ENCODE data around the gene FOSB. TPM values are rescaled to one million over a fixed set of nuclear protein-coding genes. Genes with fewer than 3 reads are reported as not detected.
A peak's percentile ranks its signal among the peaks of the same experiment; 100 is the strongest.

The FOSB gene
- total RNA-seq, 2 experiments from 2014 or later, result 7.3 to 7.7 TPM

DNA sequence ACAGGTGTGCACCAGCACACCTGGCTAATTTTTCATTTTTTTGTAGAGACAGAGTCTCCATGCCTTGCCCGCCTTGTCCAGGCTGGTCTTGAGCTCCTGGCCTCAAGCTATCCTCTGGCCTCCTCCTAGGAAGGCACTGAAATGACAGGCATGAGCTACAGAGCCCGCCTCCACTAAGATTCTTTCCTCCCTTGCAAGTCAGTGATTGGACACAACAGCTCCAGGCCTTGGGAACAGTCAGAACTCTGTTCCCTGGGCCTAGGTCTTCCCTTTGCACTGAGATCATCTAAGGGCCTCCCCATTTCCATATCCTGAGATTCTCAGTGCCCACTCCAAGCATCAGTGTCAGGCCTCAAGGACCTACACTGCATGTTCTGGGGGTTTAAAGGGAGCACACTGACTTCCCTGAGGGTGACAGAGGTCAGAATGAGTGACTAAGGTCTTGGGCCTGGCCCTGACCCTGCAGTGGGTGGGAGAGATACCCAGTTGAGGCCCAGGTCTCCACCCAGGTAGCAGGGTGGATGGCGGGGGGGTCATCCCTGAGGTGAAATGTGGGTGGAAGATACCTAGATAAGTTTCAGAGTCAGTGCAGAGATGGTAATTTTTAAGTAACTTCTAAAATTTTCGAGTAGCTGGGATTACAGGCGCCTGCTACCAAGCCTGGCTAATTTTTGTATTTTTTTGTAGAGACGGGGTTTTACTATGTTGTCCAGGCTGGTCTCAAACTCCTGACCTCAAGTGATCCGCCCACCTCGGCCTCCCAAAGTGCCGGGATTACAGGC is 26.7 kb upstream of the FOSB start:
- DNase-seq (peak; percentile 16), ATAC-seq (no peak)
- Mint-ChIP-seq H3K27ac (peak overlapping the region; percentile 63), H3K9me3 (ENCODE audit: low read depth) (no peaks in the 10 kb centered on the region), H3K4me3 (peak overlapping the region; percentile 56), H3K27me3 (no peaks in the 10 kb centered on the region), H3K36me3 (ENCODE audit: low read depth) (no peaks in the 10 kb centered on the region), H3K4me1 (peaks cover 39% of the 10 kb centered on the region)
- POLR2A ChIA-PET, result interaction anchor here (2.9 kb wide), 1 partner anchor 27 kb away, joined by 20 read pairs; the partner anchor contains the start of gene FOSB
- CTCF ChIA-PET, result interaction anchor here (0.6 to 6.8 kb wide), 10 partner anchors 10 to 262 kb away, joined by 3 to 158 read pairs (median 3); partner anchors contain the start of gene FOSB
- intact Hi-C loops (cut with DNase I, micrococcal nuclease), result loop anchor here in 1 of 2 experiments (5.0 kb wide), 2 partner anchors 121 to 351 kb away; partner anchors contain the start of gene DMWD

DNA sequence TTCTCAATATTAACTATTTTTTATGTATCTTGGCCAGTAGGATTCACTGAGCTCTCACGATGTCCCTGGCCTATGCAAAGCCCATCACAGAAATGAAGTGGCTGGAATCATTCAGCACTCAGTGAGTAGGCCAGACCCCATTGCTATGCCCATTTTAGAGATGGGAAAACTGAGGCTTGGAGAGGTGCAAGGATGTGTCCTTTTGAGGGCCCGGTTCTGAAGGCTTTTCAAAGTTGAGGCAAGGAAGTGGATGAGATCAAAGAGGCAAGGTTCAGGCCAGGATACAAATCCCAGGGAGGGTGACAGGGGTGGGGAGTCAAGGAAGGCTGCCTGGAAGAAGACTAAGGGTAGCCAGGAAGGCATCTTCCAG is 25.4 kb upstream of the FOSB start:
- Mint-ChIP-seq H3K27ac (no peak overlapping the region), H3K36me3 (ENCODE audit: low read depth) (no peaks in the 10 kb centered on the region), H3K9me3 (ENCODE audit: low read depth) (no peaks in the 10 kb centered on the region), H3K4me1 (peaks cover 44% of the 10 kb centered on the region), H3K27me3 (no peaks in the 10 kb centered on the region), H3K4me3 (peak overlapping the region; percentile 74)
- DNase-seq, result no peak
- intact Hi-C loops (cut with DNase I, micrococcal nuclease), result loop anchor here (2.0 to 5.0 kb wide), 3 partner anchors 36 to 350 kb away; partner anchors contain the start of genes DMWD (in 1 of the 2) and POLR1G (in 1 of the 2)
- CTCF ChIA-PET, result interaction anchor here (0.7 to 0.8 kb wide), 2 partner anchors 10 to 36 kb away, joined by 3 read pairs; no protein-coding TSS in a partner anchor
- POLR2A ChIA-PET, result no interaction called here
- no peak for ATAC-seq

DNA sequence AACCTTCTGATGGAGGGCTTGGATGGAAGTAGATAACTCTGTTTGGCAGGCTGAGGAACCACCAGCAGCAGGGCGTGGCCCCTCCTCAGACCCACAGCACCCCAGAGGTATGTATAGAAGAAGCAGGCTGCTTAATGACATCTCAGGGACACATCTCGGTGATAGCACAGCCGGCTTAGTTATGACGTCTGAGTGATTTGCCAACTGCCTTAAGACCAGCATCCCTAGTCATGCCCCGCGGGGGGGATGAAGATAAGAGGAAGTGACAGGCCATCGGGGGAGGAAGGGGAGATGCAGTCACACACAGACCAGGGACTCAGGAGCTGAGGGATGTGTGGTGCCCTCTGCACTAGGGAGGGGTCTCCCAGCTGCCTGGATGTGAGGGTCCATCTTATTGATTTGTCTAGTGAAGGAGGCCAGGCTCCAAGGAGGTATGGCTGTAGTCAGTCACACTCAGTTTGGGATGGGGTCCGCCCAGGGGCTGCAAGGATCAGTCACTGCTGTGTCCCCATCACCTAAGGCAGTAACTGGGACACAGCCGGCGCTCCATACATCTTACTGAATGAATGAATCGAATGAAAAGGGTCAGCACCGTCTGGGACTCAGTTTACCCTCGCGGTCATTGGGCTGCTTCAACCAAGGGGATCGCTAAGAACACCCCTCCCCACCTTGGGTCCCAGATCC is 24.9 kb upstream of the FOSB start:
- Mint-ChIP-seq H3K9me3 (ENCODE audit: low read depth) (no peaks in the 10 kb centered on the region), H3K36me3 (ENCODE audit: low read depth) (no peaks in the 10 kb centered on the region), H3K27me3 (no peaks in the 10 kb centered on the region), H3K4me3 (peak overlapping the region; percentile 74), H3K4me1 (peaks cover 44% of the 10 kb centered on the region), H3K27ac (peak overlapping the region; percentile 14)
- POLR2A ChIA-PET, result no interaction called here
- intact Hi-C loops (cut with DNase I, micrococcal nuclease), result loop anchor here (2.0 to 5.0 kb wide), 3 partner anchors 36 to 349 kb away; partner anchors contain the start of genes DMWD (in 1 of the 2) and POLR1G (in 1 of the 2)
- CTCF ChIA-PET, result interaction anchor here (0.8 kb wide), 1 partner anchor 10 kb away, joined by 3 read pairs; no protein-coding TSS in a partner anchor
- peak; percentile 22 for ATAC-seq
- peak; percentile 68 for DNase-seq

DNA sequence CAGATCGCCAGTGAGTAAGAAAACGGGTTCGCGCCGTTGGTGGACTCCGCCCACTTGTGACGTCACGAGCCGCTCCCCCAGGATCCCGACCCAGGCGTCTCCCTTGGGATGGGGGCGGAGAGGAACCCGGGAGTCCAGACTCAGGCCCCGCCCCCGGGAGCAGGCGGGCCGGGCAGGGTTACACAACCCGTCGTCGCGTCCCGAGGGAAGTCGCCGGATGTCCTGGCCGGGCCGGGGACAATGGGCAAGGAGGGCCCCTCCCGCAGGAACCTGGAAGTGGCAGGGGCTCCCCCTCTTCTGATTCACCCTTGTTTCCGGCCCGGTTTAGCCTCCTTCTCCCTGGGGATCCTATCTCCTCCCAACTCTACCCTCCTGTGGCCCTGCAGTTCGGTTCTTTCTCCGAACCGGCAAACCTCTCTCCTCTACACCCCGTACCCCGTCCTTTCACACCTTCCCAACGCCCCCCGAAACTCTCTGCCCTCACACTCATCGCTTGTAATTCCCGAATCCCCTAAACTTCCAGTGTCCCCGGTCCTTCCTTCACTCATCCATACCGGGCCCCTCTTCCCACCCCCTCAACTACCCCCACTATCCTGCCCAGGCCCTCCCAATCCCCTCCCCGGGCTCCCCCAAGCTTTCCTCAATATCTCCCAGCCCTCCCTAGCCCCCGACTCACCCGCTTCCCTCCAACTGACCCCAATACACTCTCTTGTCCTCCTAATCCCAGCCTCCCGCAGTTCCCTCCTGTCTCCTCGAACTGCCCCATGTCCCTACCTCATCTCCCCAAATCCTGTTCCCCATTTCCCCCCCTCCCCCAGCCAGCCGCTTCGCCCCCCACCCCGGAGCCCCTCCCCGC is 24.1 kb upstream of the FOSB start:
- ATAC-seq (peak; percentile 46), DNase-seq (peak; percentile 79)
- H3K27ac Mint-ChIP-seq, result peak overlapping the region; percentile 83
- peak overlapping the region; percentile 74 for H3K4me3 Mint-ChIP-seq
- intact Hi-C loops (cut with DNase I, micrococcal nuclease), result loop anchor here (1.0 to 5.0 kb wide), 4 partner anchors 24 to 349 kb away; partner anchors contain the start of genes DMWD (in 1 of the 2), FOSB (in 1 of the 2) and POLR1G (in 1 of the 2)
- no peaks in the 10 kb centered on the region for H3K27me3 Mint-ChIP-seq
- ChIA-PET POLR2A (no interaction called here), CTCF (no interaction called here)
- no peaks in the 10 kb centered on the region for H3K36me3 Mint-ChIP-seq (ENCODE audit: low read depth)
- peaks cover 47% of the 10 kb centered on the region for H3K4me1 Mint-ChIP-seq
- no peaks in the 10 kb centered on the region for H3K9me3 Mint-ChIP-seq (ENCODE audit: low read depth)

DNA sequence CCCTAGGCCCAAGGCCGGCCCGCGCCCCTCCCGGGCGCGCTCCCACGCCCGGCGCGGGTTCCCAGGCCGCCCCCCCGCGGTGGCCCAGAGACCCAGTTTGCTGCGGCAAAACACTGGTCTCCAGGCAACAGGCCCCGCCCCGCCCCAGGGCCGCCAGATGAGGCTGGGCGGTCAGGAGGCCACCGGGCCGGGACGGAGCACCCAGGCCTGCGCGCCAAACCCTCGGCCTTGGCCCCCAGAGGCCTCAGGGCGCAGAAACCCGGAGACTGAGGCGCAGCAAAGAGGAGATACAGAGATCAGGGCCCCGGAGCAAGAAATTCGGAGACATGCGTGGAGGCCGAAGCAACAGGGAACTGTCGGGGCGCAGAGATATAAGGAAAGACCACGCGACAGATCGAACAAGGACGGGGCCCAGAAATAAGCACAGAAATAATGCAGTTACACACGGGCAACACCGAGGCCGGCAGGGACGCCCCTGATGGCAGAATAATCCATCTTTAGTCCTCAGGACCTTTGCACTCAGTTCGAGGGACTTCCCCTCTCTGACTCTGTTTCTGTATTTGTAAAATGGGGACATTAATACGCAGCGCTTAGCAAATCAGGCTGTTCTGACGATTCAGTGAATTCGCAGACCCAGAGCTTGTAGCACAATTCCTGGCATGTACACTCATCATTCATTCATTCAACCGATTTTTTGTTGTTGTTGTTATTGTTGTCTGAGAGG is 23.3 kb upstream of the FOSB start:
- POLR2A ChIA-PET, result interaction anchor here (0.7 kb wide), 1 partner anchor 1919 kb away, joined by 5 read pairs; no protein-coding TSS in a partner anchor
- peak; percentile 86 for DNase-seq
- no peaks in the 10 kb centered on the region for H3K27me3 Mint-ChIP-seq
- no peaks in the 10 kb centered on the region for H3K9me3 Mint-ChIP-seq (ENCODE audit: low read depth)
- H3K4me1 Mint-ChIP-seq, result peaks cover 52% of the 10 kb centered on the region
- H3K27ac Mint-ChIP-seq, result no peak overlapping the region
- peak; percentile 31 for ATAC-seq
- intact Hi-C loops (cut with DNase I, micrococcal nuclease), result loop anchor here in 1 of 2 experiments (1.0 to 5.0 kb wide), 3 partner anchors 23 to 348 kb away; partner anchors contain the start of genes DMWD and FOSB
- H3K36me3 Mint-ChIP-seq (ENCODE audit: low read depth), result no peaks in the 10 kb centered on the region
- peak overlapping the region; percentile 74 for H3K4me3 Mint-ChIP-seq
- CTCF ChIA-PET, result interaction anchor here (0.8 to 4.4 kb wide), 4 partner anchors 23 to 114 kb away, joined by 3 to 22 read pairs (median 5); partner anchors contain the start of gene FOSB

- intact Hi-C loops (cut with DNase I, micrococcal nuclease), result no loop called here
- no peaks in the 10 kb centered on the region for H3K9me3 Mint-ChIP-seq (ENCODE audit: low read depth)
These were observed 22.7 kb upstream of the FOSB start for GRCh38 chr19:45445139-45445538.

DNA sequence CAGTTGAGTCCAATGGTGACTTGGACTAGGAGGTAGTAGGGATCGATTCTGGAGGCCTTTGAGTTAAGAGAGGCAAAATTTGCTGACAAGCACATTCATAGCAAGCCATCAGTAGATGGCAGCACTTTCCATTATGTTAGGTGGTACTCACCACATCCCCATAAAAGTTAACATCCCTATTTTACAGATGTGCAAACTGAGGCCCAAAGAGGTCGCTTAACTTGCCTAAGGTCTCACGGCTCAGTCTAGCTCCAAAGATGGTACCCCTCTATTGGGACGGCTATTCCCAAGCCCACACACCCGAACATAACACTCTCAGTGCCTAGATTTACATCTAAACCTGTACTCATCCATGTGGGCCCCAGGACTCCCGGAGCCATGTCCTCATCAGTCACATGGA is 21.5 kb upstream of the FOSB start:
- H3K4me1 Mint-ChIP-seq, result peaks cover 53% of the 10 kb centered on the region
- H3K4me3 Mint-ChIP-seq, result no peak overlapping the region
- H3K27me3 Mint-ChIP-seq, result no peaks in the 10 kb centered on the region
- ChIA-PET POLR2A (no interaction called here), CTCF (interaction anchor here (0.8 to 4.4 kb wide), 4 partner anchors 15 to 264 kb away, joined by 3 to 22 read pairs (median 4); no protein-coding TSS in a partner anchor)
- no peaks in the 10 kb centered on the region for H3K36me3 Mint-ChIP-seq (ENCODE audit: low read depth)
- ATAC-seq (no peak), DNase-seq (peak; percentile 19)
- intact Hi-C loops (cut with DNase I, micrococcal nuclease), result no loop called here
- H3K9me3 Mint-ChIP-seq (ENCODE audit: low read depth), result no peaks in the 10 kb centered on the region
- no peak overlapping the region for H3K27ac Mint-ChIP-seq

More at GRCh38 chr19:45445139-45445538, 22.7 kb upstream of the FOSB start:
- Mint-ChIP-seq H3K4me3 (no peak overlapping the region), H3K36me3 (ENCODE audit: low read depth) (no peaks in the 10 kb centered on the region), H3K27ac (no peak overlapping the region), H3K4me1 (peaks cover 57% of the 10 kb centered on the region), H3K27me3 (no peaks in the 10 kb centered on the region)
- DNase-seq, result no peak
- ATAC-seq, result no peak
- POLR2A ChIA-PET, result interaction anchor here (0.7 to 0.8 kb wide), 2 partner anchors 23 to 1920 kb away, joined by 4 to 5 read pairs; partner anchors contain the start of gene FOSB
- CTCF ChIA-PET, result interaction anchor here (0.5 to 4.4 kb wide), 8 partner anchors 22 to 265 kb away, joined by 3 to 22 read pairs (median 4); partner anchors contain the start of gene FOSB

DNA sequence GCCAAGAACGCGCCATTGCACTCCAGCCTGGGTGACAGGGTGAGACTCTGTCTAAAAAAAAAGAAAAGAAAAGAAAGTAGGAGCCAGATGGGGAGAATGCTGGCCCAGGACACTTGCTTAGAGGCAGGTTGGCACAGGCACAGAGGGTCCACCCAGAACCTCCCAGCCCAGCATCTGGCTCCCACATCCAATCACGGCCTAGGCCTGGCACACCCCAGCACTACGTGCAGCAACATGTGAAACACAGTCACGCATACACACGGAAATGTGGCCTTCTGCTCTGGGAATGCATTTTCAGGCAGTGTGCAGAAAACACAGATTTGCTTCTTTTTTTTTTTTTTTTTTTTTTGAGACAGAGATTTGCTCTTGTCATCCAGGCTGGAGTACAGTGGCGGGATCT is 20.9 kb upstream of the FOSB start:
- Mint-ChIP-seq H3K4me3 (no peak overlapping the region), H3K27me3 (no peaks in the 10 kb centered on the region), H3K27ac (no peak overlapping the region), H3K36me3 (ENCODE audit: low read depth) (no peaks in the 10 kb centered on the region), H3K9me3 (ENCODE audit: low read depth) (no peaks in the 10 kb centered on the region), H3K4me1 (peaks cover 57% of the 10 kb centered on the region)
- intact Hi-C loops (cut with DNase I, micrococcal nuclease), result no loop called here
- ChIA-PET CTCF (interaction anchor here (0.6 to 4.4 kb wide), 4 partner anchors 15 to 512 kb away, joined by 3 to 22 read pairs (median 4); no protein-coding TSS in a partner anchor), POLR2A (no interaction called here)
- ATAC-seq (no peak), DNase-seq (no peak)

DNA sequence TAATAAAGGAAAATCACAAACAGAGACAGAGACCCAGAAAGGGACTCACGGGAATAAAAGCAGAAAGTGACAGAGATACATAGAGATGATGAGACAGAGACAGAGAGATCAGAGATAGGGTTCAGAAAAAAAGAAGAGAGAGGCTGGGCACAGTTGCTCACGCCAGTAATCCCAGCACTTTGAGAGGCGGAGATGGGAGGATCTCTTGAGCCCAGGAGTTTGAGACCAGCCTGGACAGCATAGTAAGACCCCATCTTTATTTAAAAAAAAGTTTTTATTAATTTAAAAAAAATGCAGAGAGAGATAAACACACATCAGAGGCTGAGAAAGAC is 19.4 kb upstream of the FOSB start:
- ATAC-seq (no peak), DNase-seq (no peak)
- CTCF ChIA-PET, result interaction anchor here (2.1 to 4.4 kb wide), 2 partner anchors 9 to 30 kb away, joined by 15 to 22 read pairs; no protein-coding TSS in a partner anchor
- Mint-ChIP-seq H3K27me3 (no peaks in the 10 kb centered on the region), H3K9me3 (ENCODE audit: low read depth) (no peaks in the 10 kb centered on the region), H3K27ac (no peak overlapping the region), H3K36me3 (ENCODE audit: low read depth) (no peaks in the 10 kb centered on the region), H3K4me3 (no peak overlapping the region), H3K4me1 (peaks cover 46% of the 10 kb centered on the region)
- intact Hi-C loops (cut with DNase I, micrococcal nuclease), result no loop called here
- POLR2A ChIA-PET, result no interaction called here

- H3K27ac Mint-ChIP-seq, result peak overlapping the region; percentile 28
- H3K36me3 Mint-ChIP-seq (ENCODE audit: low read depth), result no peaks in the 10 kb centered on the region
- peak overlapping the region; percentile 95 for H3K4me3 Mint-ChIP-seq
- DNase-seq, result no peak
- no peaks in the 10 kb centered on the region for H3K9me3 Mint-ChIP-seq (ENCODE audit: low read depth)
- ChIA-PET CTCF (interaction anchor here (1.8 to 2.1 kb wide), 2 partner anchors 9 to 30 kb away, joined by 5 to 15 read pairs; no protein-coding TSS in a partner anchor), POLR2A (interaction anchor here (0.8 kb wide), 1 partner anchor 20 kb away, joined by 3 read pairs; no protein-coding TSS in a partner anchor)
- H3K27me3 Mint-ChIP-seq, result no peaks in the 10 kb centered on the region
- no peak for ATAC-seq
- peaks cover 43% of the 10 kb centered on the region for H3K4me1 Mint-ChIP-seq
- intact Hi-C loops (cut with DNase I, micrococcal nuclease), result no loop called here
These were observed 18.9 kb upstream of the FOSB start for GRCh38 chr19:45448887-45449299.

Data from activated CD4-positive, alpha-beta T cell treated with anti-CD3 and anti-CD28 coated beads for 36 hours (primary cell).